BJ (cell line): ENCODE data around the gene WWC1. TPM values are rescaled to one million over a fixed set of nuclear protein-coding genes. Genes with fewer than 3 reads are reported as not detected.

Experiments used
- CTCF ChIA-PET: fragments of 350-600 bp; formaldehyde crosslinking; extraction: SDS; loops from one replicate; lab custom pipeline; 2021; ENCODE audit warnings: antibody characterized with exemption, inconsistent platforms; lab: Yijun Ruan, JAX
- POLR2A ChIA-PET: fragments of 300-600 bp; sonication (Branson Sonifier 250); formaldehyde crosslinking; extraction: SDS; loops from one replicate; lab custom pipeline; 2021; ENCODE audit warnings: antibody characterized with exemption; lab: Charles Lee
- DNase-seq: peaks from one replicate; pipeline ENCODE4 v3.0.0-alpha.2; 2011; ENCODE audit warnings: low read depth
- H3K27me3 ChIP-seq: 2 replicates; pipeline ENCODE4 v1.6.0; 2011; ENCODE audit warnings: low read length; ENCODE audit not compliant: control insufficient read depth, insufficient read depth
- H3K36me3 ChIP-seq: 2 replicates; pipeline ENCODE4 v1.5.1; 2011; ENCODE audit warnings: low read length; ENCODE audit not compliant: control insufficient read depth, insufficient read depth
- H3K4me3 ChIP-seq: 2 replicates; pipeline ENCODE4 v1.5.1; 2011; ENCODE audit warnings: low read depth, mild to moderate bottlenecking, control low read depth, low read length
- polyA plus RNA-seq: library from polyadenylated mRNA; depleted of rRNA; stranded (reverse); fragments of >200 nt; gene quantifications from 2 replicates; pipeline ENCODE4 v1.2.3, GENCODE V29; 2011
- TF ChIP-seq, protein P1 (sequence below): IDR thresholded peaks from 2 replicates; pipeline ENCODE4 v1.5.1; 2011; ENCODE audit warnings: low read depth, mild to moderate bottlenecking, control low read depth, inconsistent platforms, low read length, moderate library complexity; ENCODE audit not compliant: insufficient read depth

Gene WWC1
- polyA plus RNA-seq, 1 experiment, result 1.4 TPM

DNA sequence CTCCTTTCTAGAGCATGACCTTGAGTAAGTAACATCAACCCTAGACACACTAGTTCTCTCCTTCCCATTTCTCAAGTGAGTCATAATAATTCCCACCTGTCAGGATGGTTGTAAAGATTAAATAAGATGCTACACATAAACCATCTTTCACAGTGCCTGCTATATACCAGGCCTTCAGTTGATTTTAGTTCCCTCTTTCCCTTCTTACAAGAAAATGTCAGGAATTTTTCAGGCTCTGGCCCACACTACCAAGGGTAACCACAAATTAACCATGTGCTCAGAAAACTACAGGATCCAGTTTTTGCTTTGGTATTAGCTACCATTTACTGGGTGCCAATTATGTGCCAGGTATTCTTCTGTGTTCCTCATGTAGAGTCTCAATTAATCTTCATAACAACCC lies 152.1 kb downstream of the WWC1 start:
- no peaks in the 10 kb centered on the region for H3K27me3 ChIP-seq
- CTCF ChIA-PET, result no interaction called here
- H3K36me3 ChIP-seq, result no peaks in the 10 kb centered on the region
- POLR2A ChIA-PET, result no interaction called here
- H3K4me3 ChIP-seq, result no peak overlapping the region
- TF ChIP-seq, protein P1, sequence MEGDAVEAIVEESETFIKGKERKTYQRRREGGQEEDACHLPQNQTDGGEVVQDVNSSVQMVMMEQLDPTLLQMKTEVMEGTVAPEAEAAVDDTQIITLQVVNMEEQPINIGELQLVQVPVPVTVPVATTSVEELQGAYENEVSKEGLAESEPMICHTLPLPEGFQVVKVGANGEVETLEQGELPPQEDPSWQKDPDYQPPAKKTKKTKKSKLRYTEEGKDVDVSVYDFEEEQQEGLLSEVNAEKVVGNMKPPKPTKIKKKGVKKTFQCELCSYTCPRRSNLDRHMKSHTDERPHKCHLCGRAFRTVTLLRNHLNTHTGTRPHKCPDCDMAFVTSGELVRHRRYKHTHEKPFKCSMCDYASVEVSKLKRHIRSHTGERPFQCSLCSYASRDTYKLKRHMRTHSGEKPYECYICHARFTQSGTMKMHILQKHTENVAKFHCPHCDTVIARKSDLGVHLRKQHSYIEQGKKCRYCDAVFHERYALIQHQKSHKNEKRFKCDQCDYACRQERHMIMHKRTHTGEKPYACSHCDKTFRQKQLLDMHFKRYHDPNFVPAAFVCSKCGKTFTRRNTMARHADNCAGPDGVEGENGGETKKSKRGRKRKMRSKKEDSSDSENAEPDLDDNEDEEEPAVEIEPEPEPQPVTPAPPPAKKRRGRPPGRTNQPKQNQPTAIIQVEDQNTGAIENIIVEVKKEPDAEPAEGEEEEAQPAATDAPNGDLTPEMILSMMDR, result no peak
- no peak for DNase-seq

DNA sequence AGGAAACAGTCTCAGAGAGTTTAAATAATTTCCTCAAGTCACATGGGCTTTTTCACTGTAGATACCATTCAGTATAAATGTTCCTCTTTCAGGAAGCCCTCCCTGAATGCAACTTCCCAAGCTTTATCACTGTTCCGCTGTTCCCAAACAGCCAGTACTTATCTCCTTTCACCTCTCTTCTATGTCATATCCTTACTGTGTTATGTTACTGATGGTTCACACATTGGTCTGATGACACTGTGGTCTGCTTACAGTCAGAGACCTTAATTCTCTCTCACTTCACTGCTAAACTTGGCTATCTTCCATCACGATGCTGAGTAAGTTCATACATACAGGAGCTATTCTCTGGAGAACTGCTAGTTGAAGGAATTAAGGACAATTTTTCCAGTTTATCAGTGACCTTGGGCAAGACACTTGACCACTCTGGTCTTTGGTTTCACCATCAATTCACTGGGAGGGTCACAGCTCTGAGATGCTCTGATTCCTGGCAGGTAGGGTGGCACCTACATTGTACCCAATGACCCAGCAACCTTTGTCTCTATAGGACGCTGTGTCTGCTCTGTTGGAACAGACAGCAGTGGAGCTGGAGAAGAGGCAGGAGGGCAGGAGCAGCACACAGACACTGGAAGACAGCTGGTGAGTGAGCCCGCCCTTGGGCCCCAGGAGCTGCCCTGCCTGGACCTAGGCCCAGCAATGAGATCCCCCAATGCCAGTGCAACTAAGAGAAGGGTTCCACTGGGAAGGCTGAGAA lies 152.7 kb downstream of the WWC1 start:
- Histone ChIP-seq H3K27me3 (no peaks in the 10 kb centered on the region), H3K4me3 (no peak overlapping the region), H3K36me3 (no peaks in the 10 kb centered on the region)
- POLR2A ChIA-PET, result no interaction called here
- CTCF ChIA-PET, result no interaction called here
- no peak for DNase-seq
- TF ChIP-seq, protein P1, result no peak

GRCh38 chr5:168446983-168447619 lies 155.7 kb downstream of the WWC1 start:
- ChIA-PET POLR2A (no interaction called here), CTCF (no interaction called here)
- DNase-seq, result no peak
- TF ChIP-seq, protein P1, result no peak
- Histone ChIP-seq H3K36me3 (no peaks in the 10 kb centered on the region), H3K27me3 (no peaks in the 10 kb centered on the region), H3K4me3 (no peak overlapping the region)

- Histone ChIP-seq H3K27me3 (no peaks in the 10 kb centered on the region), H3K4me3 (no peak overlapping the region), H3K36me3 (no peaks in the 10 kb centered on the region)
- ChIA-PET POLR2A (no interaction called here), CTCF (no interaction called here)
- DNase-seq, result no peak
- TF ChIP-seq, protein P1, result no peak
These were observed 156.4 kb downstream of the WWC1 start for GRCh38 chr5:168447808-168448207.

DNA sequence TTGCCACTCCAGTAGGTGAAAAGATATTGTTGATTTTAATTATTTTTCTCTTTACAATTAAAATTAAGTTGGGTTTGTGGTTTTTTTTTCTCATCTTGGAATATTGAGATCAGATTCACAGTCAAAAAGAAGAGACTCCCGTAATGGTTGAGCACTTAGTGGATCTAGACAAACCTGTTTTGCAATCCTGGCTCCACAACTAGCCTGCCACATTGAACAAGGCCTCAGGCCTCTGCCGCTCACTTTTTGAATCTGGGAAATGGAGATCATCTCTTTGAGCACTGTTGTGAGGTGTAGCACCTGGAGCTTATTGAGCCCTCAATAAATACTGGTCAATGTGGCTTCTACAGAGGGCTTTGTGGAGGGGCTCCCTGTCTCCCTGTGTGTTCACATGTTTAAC lies 157.7 kb downstream of the WWC1 start:
- ChIA-PET POLR2A (no interaction called here), CTCF (interaction anchor here (1.8 kb wide), 1 partner anchor 10 kb away, joined by 7 read pairs; no protein-coding TSS in a partner anchor)
- Histone ChIP-seq H3K27me3 (no peaks in the 10 kb centered on the region), H3K4me3 (no peak overlapping the region), H3K36me3 (no peaks in the 10 kb centered on the region)
- TF ChIP-seq, protein P1, result no peak
- DNase-seq, result no peak
